Stimulated activated naive CD8-positive, alpha-beta T cell treated with anti-CD3 and anti-CD28 coated beads, Interleukin-15, Interleukin-2, amounts not matched to agents 100 U/mL and 50 U/mL, for 24 hours (primary cell): ENCODE measurements around the gene CHFR.
"Not testable (repeated sequence)": the region's sequence is repeated elsewhere in the genome, so short reads cannot be mapped to it uniquely, and the experiment has no call there.

Experiments used
- ATAC-seq: fragments of 150-1000 bp; cut with Tn5 transposase; one replicate; pipeline ENCODE4 v1.10.0; 2021
- DNase-seq: peaks from one replicate; pipeline ENCODE4 v3.0.0; 2021

The CHFR gene, protein sequence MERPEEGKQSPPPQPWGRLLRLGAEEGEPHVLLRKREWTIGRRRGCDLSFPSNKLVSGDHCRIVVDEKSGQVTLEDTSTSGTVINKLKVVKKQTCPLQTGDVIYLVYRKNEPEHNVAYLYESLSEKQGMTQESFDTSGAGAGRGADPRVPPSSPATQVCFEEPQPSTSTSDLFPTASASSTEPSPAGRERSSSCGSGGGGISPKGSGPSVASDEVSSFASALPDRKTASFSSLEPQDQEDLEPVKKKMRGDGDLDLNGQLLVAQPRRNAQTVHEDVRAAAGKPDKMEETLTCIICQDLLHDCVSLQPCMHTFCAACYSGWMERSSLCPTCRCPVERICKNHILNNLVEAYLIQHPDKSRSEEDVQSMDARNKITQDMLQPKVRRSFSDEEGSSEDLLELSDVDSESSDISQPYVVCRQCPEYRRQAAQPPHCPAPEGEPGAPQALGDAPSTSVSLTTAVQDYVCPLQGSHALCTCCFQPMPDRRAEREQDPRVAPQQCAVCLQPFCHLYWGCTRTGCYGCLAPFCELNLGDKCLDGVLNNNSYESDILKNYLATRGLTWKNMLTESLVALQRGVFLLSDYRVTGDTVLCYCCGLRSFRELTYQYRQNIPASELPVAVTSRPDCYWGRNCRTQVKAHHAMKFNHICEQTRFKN

DNA sequence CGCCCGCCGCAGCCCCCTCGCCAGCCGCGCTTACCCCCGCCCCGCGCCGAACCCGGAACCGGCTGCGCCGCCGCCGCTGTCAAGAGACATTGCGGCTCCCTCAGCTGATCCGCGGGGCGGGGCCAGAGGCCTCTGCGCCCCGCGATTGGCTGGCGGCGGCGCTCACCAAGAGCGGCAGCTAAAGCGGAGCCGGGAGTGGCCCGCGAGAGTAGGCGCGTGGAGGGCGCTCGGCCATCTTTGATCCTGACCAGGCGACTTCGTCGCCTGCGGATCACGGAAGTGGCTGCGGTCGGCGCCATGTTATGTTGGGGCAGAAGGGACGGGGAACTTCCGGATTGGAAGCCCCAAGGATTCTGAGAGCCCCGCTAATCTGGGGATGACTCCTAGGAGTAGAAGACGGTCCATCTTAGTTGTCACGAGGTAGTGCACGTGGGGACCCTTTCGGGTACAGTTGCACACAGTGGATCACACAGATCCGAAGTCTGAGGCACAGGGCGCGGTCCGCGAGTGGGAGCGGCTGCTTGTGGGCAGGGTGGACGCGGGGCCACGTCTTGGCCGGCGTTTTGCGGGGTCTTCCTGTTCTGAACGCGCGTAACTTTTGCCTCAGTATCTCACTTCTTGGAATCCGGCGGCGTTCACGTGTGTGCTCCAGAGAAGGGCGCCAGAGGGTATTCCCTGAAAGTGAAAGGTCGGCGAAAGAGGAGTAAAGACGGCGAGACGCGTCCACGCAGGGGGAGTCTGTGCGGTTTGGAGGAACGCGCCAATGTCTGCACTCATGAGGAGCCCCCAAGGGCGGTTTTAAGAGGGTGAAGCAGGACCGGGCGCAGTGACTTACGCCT lies at the start of gene CHFR:
TSS of gene CHFR (minus strand) at position 93 of the 839 bp plus-strand sequence. CDS start 277 bp downstream, outside the sequence.
- peak; percentile 94 for DNase-seq
- ATAC-seq, result peak; percentile 99

DNA sequence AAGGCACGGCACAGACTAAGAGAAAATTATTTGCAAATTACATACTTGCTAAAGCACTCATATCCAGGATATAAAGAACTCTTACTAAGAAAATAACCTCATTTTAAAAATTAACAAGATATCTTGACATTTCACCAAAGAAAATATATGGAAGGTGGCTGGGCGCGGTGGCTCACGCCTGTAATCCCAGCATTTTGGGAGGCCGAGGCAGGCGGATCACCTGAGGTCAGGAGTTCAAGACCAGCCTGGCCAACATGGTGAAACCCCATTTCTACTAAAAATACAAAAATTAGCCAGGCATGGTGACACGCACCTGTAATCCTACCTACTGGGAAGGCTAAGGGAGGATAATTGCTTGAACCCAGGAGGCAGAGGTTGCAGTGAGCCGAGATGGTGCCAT lies 49.5 kb upstream of the CHFR start:
- not testable (repeated sequence) for ATAC-seq, DNase-seq

DNA sequence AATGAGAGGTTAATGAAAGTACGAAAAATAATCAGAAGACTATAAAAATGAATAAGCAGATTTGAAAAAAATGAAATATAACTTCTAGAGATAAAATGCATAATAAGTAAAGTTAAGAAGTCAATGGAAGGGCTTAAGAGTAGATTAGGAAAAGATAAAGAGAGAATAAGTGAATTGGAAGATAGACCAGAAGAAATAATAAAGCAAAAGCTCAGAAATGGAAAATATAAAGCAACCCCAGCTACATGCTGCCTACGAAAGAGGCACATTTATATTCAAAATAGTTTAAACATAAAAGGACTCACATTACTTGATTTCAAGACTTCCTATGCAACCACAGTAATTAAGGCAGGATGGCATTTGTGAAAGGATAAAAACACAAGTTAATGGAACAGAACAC lies 48.8 kb upstream of the CHFR start:
- DNase-seq (no peak), ATAC-seq (no peak)

DNA sequence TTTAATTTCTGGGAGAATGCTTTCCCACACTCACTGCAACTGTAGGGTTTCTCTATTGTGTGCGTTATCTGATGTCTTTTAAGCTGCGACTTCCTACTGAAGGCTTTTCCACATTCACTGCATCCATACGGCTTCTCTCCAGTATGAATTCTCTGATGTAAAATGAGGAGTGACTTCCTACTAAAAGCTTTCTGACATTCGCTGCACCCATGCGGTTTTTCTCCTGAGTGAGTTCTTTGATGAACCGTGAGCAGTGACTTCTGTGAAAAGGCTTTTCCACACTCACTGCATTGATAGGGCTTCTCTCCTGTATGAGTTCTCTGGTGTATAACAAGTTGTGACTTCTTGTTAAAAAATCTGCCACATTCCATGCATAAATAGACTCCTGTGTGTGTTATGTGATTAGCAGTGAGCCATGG lies 39.0 kb upstream of the CHFR start:
- ATAC-seq (no peak), DNase-seq (no peak)

DNA sequence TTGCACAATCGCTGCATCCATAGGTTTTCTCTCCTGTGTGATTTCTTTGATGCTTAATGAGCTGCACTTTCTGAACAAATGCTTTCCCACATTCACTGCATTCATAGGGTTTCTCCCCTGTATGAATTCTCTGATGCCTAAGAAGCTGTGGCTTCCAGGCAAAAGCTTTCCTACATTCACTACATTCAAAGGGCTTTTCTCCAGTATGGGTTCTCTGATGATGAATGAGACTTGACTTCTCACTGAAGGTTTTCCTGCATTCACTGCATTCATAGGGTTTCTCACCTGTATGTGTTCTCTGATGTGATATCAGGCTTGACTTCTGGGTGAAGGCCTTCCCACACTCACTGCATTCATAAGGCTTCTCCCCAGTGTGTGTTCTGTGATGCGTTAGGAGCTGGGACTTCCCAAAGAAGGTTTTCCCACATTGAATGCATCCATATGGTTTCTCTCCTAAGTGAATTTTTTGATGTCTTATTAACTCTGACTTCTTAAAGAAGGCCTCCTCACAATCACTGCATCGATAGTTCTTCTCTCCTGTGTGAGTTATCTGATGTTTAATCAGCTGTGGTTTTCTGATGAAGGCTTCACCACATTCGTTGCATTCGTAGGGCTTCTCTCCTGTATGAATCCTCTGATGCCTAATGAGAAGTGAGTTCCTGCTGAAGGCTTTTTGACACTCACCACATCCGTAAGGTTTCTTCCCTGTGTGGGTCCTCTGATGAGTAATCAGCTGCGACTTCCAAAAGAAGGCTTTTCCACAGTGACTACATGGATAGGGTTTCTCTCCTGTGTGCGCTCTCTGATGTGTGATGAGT lies 38.4 kb upstream of the CHFR start:
- DNase-seq (no peak), ATAC-seq (no peak)

DNA sequence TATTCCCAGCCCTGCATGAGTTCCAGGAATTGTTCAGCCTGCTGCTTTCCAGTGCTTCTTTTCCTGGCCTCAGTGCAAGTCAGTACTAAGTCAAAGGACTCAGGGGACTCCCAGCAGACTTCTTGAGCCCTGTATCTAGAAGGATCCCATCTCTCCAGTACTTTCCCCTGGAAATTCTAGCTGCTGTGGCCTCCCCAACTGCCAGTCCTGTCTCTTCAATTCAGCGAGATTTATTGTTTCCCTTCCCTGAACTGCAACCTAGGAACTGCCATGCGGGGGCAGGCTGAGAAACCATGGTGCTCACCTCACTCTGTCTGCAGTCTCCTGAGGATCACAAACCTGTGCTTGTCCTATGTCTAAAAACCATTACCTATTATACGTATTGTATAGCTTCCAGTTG lies 37.0 kb upstream of the CHFR start:
- ATAC-seq, result no peak
- no peak for DNase-seq

DNA sequence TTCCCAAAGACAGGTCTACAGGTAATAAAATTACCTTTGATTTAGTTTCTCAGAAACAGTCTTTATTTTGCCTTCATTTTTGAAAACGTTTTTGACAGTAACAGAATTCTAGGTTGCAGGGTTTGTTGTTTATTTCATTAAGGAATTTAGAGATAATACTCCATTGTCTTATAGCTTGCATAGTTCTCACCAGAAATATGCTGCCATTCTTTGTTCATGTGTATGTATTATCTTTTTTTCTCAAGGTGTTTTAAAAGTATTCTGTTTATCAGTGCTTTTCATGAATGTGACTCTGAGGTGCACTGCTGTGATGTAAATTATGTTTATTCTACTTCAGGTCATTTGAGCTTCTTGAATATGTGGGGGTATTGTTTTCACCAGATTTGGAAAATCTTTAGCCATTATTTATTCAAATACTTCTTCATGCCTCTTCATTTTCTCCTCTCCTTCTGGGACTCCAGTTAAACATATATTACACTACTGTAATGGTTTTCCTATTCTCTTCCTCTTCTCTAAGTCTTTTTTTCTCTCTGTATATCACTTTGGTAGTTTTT lies 36.0 kb upstream of the CHFR start:
- ATAC-seq (no peak), DNase-seq (no peak)

DNA sequence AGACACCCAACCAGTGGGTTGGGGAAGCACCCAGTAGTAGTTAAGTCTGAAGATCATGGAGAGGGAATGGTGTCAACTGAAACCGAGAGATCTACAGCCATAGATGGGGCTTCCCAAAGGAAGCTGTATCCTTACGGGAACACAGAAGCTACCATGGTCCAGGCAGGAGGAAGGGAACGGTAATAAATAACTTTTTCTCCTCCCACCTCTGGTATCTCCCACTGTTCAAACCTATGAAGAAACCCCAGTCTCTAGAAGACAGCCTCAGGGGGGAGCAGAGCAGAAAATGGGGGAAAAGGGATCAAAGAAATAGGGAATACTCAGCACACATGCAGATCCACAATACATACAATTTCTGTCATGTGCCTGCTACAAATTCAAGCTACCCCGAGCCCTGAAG lies 35.3 kb upstream of the CHFR start:
- ATAC-seq (no peak), DNase-seq (no peak)

DNA sequence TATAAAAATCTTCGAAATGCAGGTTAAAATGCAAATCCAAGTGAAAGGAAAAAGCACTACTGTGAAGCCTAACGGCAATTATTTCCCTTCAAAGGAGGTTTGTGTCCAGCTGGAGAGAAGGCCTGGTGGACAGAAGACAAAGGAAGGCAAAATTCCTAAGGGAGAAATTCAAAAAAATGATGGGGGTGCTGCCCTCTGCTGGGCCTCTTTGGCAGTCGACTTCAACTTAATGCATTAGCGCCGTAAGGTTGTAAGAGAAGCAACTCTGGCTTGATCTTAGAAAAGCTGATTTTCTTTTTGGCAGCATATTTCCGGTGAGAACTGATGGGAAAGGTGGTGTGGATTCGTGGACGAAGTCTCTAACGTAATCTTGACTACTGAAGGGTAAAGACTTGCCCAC lies 34.3 kb upstream of the CHFR start:
- no peak for ATAC-seq
- DNase-seq, result no peak

DNA sequence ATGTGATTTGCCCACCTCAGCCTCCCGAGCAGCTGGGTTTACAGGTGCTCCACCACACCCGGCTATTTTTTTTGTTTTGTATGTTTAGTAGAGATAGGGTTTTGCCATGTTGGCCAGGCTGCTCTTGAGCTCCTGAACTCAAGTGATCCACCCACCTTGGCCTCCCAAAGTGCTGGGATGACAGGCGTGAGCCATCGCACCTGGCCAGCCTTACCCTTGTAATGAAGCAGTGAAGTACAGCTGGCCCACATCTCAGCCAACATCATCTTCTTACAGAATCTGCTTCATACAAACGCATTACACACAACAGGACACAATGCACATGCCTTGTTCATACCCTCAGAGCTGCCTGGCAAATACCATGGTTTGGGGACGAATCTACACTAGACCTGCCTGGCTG lies 31.3 kb upstream of the CHFR start:
- DNase-seq (no peak), ATAC-seq (no peak)

DNA sequence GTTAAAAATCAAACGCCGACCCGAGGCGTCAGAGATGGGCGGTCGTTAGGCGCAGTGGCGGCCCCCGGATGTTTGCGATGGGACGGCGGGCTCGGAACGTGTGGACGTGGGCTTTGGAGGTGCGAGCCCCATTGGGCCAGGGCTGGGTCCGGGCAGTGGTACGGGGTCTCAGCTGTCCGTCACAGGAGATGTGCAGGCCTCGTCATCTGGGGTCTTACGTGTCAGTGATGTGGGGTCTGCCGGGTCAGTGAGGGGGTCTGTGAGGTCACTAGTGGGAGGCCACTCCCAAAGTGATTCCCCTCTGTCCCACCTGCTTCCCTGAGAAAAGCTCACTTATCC lies 21.6 kb upstream of the CHFR start:
- DNase-seq, result no peak

DNA sequence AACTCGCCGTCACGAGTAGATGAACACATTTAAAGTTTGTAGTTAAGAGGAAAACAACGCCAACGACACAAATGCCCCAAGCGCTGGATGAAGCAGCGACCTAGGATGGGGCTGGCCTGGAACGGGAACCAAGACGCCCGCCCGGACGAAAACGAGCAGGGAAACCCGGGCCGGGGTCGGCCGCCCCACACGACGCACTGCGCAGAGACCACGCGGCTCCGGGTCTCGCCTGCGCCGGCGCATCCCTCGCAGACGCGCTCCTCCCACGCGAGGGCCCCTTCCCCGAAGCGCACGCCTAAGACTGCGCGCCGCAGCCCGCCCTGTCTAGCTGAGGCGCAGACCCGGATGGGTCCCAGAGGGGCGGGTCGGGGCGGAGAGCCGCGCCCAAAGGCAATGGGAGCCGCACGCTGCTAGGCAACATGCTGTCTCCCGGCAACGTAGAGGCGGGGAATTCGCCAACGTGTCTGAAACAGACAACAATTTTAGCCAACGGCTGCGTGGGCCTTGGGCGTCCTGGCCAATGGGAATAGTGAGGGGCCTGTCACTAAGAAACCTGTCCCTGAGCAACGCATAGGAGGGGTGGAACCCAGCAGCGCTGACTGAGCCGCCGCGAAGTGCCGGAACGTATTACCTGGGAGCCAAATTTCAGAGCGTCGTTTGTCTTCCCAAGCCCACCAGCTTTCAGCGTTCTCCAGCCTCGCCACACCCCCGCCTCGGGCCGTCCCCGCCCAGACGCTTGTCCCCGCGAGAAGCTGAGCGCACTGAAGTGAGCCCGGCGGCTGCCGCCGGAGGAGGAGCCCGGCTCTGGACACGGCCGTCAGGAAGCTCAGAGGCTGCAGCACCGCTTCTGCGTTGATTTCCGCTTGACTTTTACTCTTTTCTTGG lies 21.0 kb upstream of the CHFR start:
- ATAC-seq (peak; percentile 95), DNase-seq (peak; percentile 95)

More for the DNA sequence above, 21.6 kb upstream of the CHFR start:
- ATAC-seq, result no peak

DNA sequence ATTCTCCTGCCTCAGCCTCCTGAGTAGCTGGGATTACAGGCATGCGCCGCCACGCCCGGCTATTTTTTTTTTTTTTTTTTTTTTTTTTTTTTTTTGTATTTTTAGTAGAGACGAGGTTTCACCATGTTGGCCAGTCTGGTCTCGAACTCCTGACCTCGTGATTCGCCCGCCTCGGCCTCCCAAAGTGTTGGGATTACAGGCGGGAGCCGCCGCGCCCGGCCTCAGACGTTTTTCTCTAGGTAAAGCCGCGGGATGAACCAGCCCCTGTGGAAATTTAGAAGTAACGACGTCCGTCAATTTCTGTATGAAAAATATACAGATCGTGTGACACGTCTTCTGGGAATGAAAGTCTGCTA lies 20.4 kb upstream of the CHFR start:
- not testable (repeated sequence) for DNase-seq, ATAC-seq

DNA sequence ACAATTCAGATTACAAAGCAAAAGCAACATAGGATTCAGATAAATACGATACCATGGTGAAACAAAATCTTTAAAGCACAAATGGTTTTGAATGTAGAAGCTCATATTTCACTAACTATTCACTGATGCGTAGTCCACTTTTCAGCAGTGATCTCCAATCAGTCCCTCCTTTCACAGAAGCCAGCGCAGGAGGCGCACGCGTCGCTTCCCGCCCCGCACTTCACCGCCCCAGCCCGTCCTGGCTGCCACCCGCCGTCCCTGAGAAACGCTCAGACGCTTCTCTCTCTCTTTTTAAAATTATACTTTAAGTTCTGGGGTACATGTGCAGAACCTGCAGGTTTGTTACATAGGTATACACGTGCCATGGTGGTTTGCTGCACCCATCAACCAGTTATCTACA lies 19.8 kb upstream of the CHFR start:
- no peak for ATAC-seq
- DNase-seq, result no peak

DNA sequence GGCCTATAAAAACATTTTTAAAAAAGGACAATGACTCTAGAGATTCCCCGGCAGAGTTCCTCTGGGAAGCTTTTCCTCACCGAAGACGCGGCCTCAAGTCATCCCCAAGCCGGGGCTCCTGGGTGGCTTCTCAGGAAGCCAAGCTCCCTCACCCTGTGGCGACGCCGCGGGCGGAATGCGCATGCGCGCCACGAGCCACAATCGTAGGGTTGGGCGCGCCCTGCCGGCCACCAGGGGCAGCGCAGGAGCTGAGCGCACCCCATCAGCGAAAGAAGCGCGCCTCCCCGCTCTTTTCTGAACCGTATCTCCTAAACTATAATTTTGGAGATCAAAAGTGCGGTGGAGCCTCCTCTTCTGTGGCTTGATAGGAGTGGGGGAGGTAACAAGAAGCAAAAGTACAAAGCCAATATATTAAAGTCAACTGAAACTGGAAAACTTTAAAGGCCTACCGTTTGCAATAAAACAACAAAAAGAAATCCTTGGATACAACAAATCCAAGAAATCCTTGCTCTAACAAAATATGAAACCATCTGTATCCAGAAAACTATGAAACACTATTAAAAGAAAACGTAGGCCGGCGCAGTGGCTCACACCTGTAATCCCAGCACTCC lies 17.4 kb upstream of the CHFR start:
- DNase-seq (peak; percentile 95), ATAC-seq (peak; percentile 31)

DNA sequence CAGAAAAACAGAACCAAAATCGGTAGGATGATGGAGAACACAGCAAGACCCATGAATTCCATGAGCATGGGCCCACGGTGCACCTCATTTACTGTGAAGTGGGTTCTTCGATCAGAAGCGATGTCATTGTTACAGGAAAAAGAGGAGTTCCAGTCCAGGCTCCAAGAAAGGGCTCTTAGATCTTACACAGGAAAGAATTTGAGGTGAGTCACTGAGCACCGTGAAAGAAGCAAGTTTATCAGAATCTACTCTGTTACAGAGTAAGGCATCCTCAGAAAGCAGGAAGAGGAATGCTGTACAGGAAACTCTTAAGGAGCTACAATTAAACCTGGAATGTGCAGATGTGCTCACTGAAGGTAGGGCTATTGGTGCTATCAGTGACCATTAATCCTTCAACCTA lies 11.6 kb upstream of the CHFR start:
- DNase-seq (no peak), ATAC-seq (no peak)

DNA sequence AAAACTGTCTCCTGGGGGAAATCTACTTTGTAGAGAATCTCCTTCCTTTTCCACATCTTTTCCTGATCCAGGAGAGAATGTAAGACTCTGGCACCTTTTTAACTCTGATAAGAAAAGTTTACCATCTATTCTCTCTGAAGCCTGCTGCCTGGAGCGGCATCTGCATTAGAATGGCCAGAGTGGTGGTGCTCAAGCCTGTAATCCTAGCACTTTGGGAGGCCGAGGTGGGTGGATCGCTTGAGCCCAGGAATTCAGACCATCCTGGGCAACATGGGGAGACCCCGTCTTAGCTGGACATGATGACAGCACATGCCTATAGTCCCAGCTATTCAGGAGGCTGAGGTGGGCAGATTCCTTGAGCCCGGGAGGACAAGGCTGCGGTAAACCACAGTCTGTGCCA lies 1.4 kb upstream of the CHFR start:
- ATAC-seq (no peak), DNase-seq (no peak)

DNA sequence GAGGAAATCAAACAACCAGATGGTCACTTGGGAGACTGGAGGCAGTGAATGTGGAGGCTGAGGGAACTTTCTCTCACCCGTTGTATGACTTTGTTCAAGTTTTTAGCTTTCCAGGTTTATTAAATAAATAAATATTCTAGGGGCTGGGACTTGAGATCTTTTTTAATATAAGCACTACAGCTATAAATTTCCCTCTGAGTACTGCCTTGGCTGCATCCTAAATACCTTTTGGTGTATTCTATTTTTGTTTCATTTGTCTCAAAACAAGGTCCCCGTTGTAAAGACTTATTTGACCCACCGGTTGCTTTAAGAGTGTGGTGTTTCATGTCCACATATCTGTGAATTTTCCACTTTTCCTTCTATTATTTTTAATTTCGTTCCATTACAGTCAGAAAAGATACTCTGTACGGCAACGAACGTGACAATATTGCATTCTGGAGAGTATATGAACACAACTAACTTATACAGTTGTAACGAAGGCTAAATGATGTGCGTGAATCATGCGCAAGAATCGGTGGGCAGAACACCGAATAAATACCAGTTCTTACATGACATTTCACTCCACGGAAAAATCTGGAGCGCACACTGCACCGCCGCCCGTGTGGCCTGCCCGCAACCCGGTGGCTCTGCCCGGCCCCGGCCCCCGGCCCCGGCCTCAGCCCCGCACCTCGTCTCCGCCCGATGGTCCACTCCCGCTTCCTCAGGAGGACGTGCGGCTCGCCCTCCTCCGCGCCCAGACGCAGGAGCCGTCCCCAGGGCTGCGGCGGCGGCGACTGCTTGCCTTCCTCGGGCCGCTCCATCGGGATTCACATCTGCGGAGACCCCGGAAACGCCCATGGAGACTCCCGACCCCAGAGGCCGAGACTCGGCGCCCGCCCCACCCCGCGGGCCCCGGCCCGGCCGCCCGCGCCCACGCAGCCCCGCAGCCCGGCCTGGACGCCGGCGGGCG lies 602 bp downstream of the CHFR start:
- DNase-seq (no peak), ATAC-seq (peak; percentile 2)

DNA sequence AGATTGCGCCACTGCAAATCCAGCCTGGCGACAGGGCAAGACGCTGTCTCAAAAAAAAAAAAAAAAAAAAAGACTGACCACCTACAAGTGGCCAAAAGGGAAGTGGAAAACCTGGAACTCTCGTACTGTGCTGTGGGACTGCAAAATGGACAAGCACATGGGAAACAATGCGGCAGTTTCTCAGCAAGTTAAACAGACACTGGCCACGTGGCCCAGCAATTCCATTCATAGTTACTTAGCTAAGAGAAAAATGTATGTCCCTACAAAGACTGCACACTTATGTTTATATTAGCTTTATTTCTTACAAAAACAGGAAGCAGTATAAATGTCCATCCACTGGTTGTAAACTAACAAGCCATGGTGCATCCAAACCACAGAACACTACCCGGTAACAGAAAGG lies 5.6 kb downstream of the CHFR start:
- DNase-seq (no peak), ATAC-seq (no peak)
